HG02571 (cell line): ENCODE results near the gene ST7.

Experiments
- ATAC-seq: cut with Tn5 transposase; IDR thresholded peaks from one replicate; pipeline ENCODE4 v1.9.1; 2021; ENCODE audit warnings: mild to moderate bottlenecking, moderate library complexity; ENCODE audit not compliant: unreplicated experiment

Gene ST7

DNA sequence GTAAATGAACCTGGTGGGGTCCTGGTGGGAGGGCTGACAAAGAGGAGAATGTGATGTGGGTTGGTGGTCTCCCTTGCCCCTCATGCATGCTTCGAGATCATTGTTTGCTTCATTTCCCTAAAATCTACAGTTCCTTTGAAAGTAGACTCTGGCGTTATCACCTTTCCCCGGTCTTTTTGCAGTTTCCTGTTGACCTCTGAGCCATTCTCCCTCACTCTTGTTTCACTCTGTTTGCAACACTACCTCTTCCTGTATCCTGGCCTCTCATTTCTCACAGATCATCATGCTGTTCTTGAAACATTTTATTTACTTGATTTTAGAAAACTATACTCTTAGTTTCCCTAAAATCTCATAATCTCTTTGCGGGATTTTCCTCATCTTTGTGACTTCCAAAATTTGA is 189.8 kb downstream of the ST7 start:
- ATAC-seq, result no peak

DNA sequence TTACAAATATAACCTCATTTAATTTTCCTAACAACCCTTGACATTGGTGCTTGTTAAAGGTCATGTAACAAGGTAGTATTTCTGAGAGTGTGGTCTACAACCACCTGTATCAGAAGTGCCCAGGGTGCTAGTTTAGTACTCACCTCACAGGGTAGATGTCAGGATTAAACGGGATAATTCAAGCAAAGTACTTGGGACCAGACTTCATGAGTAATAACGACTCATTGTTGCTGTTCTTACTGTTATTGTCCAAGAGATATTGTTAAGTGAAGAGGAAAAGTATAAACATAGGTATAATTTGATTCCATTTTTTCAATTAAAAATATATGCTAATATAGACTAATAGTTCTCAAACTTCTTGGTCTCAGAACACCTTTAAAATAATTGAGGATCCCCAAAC is 190.3 kb downstream of the ST7 start:
- no peak for ATAC-seq

DNA sequence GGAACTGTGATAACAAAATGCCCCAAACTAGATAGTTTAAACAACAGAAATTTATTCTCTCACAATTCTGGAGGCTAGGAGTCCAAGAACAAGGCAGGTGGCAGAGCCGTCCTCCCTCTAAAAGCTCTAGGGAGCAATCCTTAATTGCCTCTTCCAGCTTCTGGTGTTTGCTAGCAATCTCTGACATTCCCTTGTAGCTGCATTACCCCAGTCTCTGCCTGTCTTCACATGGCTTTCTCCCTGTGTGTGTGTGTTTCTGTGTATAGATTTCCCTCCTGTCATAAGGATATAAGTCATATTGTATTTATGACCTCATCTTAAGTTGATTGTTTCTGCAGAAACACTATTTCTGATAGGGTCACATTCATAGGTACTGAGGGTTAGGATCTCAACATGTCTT is 192.0 kb downstream of the ST7 start:
- no peak for ATAC-seq

DNA sequence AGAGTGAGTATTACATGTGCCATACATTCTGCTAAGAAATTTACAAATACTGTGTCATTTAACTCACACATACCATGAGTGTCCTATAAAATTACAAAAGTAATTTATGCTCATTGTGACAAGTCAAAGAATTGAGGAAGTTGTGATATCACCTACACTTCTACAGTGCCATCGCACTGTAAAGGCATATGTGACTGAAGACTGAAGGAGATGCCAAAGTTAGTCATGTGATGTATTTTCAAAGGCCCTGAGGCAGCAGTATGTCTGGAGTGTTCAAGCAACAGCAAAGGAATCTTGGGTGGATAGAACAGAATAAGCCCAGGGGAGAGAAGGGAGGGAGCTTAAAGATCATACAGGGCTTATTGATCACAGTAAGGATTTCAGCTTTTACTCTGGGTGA is 192.8 kb downstream of the ST7 start:
- no peak for ATAC-seq

DNA sequence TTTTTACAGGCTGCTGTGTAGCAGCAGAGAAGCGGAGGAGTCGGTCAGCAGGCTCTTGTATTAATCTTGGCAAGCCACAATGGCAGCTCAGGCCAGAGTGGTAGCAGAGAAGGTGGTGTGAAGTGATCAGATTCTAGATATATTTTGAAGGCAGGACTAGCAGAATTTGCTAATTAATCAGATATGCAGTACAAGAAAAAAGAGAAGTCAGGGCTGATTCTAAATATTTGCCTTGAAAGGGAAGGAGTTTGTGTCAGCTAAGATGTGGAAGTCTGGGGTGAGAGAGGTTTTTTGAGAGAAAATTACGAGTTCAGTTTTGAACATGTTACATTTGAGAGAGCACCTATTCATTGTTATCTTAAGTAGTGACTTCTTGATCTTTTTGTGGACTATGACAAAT is 193.2 kb downstream of the ST7 start:
- ATAC-seq, result no peak

DNA sequence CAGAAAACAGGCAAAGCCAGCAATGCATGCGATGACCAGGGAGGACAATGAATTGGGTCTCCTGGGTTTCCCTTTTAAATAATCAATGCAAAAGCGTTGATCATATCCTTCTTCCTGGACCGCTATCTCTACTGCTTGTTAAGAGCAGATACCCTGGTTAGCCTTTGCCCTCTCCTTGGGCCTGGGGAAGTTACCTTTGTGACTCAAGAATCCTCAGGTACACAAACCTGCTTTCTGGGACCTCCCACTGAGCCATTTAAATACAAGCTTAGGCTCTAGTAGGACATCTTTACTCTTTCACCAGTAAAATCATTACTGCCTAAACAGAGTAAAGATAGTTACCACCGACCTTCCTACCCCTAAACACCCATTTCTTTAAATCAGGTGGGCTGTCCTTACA is 195.7 kb downstream of the ST7 start:
- ATAC-seq, result no peak

DNA sequence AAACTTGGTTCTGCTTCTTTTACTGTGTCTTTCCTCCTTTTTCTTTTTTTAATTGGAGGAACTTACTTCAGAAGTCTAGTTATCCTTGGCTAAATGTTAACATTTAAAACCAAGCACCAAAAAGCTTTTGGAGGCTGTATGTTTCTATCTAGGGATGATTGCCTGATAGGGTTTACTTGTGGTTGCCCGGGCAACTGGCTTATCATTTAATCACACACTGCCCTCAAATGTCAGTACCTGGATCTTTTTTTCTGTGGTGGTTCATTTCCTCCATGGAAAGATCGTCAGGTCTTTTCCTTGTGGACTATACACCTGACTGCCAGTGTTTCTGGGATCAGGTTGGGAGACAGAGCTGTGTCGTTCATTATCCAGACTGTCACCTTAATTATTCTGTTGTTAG is 196.4 kb downstream of the ST7 start:
- ATAC-seq, result no peak

DNA sequence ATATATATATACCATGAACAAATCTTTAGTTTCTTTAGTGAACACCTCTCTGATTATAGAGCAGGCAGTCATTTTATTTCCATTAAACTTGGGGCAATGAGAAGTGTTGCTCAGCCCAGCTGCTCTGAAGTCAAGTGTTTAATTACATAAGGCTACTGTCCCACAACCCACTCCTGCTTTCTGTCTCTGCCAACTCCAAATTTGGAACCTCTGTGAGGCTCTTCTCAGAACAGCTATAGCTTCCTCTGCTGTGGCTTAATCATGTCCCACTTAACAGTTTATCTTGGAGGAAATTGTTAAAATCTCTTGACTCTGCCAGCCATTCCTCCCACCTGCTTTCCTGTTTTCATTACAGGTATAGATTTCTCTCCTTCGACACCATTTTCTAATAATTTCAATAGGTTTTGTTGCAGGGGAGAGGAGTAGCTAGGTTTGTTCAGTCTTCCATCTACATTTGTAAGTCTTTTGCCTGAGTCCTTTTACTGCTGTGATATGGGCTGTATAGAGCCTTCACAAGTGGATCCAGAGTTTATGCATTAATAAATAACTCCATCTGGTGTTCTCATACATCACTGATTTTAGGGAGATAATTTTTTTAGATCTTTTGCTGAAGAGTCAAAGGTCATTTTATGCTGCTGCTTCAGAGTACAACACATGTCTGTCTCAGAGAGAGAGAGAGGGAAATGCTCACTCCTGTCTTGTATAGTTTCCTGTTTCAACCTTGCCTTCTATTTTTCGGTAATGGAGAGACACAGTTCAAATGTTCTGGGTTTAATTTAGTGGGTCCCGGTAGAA is 199.1 kb downstream of the ST7 start:
- ATAC-seq, result no peak

DNA sequence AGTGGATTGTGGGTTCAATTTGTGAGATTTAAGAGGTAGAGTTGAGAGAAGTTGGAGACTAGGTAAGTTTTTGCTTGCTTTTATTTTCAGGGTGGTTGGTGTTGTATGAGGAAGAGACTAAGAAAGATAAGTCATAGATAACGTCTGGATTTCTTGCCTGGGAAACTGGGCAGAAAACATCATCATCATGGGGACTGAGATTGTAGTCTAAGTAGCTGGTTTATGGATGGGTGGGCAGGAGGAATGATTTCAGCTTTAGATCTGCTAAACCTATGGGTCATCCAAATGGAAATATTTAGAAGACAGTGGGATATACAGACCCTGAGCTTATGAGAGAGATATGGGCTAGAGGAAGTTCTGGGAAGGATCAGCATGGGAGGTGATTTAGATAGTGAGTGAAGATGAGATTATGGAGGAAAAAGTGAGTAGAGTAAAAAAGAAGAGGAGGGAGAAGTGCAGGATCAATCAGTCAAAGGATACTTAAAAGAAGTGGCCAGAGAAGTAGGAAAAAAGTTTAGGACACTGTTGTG is 199.8 kb downstream of the ST7 start:
- ATAC-seq, result no peak

DNA sequence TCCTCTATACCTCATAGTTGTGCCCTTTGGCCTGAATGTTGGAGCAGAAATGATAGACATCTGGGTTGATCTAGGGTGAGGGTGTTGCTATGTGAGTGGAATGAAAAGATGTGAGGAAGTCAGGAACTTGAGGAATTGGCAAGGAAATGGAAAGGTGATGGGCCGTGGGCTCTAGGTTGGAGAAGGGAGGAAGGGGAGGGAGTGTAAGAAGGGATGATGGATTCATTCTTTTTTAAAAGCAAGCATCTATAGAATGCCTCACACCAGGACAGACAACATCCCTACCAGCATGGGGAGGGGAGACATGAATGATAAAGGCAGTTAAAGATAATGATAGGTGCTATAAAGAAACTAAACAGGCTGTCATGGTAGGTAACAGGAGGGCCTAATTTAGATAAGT is 201.4 kb downstream of the ST7 start:
- no peak for ATAC-seq

DNA sequence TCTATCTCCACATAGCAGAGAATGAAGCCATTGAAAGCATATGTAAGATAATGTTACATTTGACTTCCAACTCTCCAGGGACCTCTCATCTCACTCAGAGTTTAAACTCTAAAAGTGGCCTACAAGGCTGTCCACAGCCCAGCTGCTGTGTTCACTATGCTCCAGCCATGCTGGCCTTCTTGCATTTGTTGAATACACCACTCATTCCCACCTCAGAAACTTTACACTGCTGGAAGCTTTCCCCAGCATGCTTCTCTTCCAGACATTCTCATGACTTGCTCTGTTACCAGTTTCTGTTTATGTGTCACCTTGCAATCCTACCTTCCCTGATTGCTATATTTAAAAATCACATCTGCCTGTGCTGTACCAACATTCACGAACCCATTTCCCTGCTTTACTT is 202.4 kb downstream of the ST7 start:
- no peak for ATAC-seq

DNA sequence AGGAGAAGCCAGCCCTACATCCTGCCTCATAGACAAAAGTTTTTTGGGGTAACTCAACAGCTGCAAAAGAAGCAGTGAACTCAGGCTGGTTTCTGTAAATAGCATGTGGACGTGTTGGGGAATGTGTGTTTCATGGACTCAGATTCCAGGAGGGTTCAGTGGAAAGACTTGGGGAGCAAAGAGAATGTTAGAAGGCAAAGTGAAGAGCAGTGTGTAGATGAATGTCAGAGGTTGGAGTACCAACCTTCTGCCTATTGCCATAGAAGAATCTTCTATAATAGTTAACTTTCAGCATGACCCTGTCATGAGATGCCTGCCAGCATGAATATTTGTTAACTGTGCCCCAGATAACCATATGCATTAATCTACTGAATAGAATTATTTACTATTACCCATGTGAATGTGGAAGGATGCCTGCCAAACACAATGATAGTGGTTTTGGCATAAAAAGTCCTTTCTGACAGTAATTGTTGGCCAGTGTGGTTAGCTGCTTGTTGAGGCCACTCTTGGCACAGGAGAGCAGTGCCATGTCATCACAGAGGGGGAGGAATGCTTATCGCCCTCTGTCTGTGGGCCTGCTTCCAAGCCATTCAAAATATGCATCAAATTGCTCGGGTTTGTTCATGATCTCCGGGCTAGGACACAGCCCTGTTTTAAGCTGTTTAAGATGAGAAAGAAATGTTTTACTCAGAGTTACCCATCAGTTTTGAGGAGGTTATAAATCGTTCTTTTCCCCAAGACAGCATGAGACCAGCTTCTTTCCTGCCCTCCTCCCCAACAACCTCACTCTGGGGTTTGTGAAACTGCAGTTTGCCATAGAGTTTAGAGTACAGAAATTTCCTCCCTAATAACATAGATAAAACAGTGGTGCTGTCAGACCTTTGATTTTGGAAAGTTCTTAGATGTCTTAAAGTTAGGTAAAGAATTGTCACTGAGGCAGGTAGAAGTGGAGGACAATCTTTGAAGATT is 204.2 kb downstream of the ST7 start:
- no peak for ATAC-seq

DNA sequence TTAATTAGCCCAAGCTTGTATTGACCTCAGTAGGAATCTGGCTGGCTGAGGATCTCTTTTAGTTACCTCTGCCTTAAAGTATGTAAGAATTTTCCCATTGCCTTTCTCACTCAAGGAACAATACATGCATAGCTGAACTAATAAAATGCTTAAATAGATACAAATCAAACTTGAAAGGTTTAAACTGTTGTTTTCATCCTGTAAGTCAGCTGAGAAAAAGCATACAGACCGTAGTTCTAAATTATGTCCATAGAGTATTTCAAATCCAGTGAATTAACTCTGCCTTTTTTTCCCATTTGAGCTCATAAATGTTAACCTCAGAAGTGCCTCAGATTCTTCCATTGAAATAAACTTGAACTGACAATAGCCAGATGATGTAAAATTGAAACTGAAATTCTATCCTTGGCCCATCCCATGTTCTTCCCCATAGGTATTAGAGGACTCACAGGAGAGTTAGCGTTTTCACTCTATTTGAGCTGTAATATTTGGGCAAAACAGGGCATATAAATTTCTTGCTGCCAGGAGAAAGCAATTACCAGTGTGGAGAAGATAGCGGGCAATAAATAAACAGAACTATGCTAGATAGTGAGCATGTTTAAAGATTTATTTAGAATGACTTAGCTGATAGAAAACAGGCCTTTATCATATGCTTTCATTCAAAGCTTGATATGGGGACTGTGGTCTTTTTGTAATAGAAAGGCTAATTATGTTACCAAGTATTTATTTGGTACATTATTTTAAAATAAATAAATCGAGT is 205.8 kb downstream of the ST7 start:
- no peak for ATAC-seq

DNA sequence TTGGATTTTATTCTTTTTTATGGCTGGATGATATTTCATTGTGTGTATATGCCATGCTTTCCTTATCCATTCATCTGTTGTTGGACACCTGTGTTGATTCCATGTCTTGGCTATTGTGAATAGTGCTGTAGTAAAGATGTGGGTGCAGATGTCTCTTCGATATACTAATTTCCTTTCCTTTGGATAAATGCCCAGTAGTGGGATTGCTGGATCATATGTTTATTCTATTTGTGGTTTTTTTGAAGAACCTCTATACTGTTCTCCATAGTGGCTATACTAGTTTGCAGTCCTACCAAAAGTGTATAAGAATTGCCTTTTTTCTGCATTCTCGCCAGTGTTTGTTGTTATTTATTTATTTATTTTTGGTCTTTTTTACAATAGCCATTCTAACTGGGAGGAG is 209.8 kb downstream of the ST7 start:
- no peak for ATAC-seq

DNA sequence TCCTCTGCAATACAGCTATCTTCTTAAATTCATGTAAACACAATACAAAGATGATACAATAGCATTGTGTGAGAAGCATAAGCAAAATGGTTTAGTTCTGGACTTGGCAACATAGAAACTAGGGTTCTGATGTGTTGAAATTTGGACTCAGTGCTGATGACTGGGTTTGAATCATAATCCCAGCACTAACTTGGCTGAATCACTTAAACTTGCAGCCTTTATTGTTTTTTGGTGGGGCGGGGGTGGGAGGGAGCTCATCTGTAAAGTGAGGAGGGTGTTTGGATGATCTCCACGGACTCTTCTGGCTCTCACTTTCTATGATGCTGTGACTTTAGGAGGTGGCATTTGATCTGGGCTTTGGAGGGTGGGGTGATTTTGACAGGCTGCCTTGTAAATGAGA is 211.3 kb downstream of the ST7 start:
- ATAC-seq, result no peak

DNA sequence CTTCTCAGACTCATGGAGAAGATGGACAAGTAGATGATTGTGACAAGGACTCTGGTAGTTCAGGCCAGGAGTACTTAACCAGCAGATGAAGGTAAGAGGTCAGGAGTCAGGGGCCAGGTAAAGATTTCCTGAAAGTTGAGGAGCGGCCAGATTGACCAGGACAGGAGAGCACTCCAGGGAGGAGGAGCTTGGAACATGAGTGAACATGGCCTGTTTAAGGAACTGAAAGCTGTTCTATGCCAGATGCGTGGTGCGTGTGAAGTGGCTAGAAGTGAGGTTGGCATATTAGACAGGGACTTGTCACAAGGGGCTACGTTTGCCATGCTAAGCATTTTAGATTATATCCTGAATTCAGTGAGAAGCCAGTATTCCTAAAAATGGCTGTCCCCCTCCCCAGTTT is 212.4 kb downstream of the ST7 start:
- ATAC-seq, result no peak

DNA sequence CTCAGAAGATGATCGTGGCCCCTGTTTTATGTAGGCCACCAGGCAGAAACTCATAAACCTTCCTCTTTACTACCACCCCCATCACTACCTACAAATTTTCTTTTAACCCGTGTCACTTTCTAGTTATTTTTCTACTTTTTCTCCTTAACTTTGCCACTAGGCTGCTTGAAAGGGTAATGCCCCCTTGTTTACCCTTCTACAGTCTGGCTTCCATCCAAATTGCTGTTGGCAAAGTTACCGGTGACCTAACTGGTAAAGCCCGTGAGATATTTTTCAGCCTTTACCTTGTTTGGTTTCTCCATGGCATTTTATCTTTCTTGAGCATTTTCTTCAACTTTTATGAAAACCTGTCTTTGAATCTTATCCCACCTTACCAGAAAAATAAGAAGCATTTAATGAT is 216.6 kb downstream of the ST7 start:
- ATAC-seq, result no peak

DNA sequence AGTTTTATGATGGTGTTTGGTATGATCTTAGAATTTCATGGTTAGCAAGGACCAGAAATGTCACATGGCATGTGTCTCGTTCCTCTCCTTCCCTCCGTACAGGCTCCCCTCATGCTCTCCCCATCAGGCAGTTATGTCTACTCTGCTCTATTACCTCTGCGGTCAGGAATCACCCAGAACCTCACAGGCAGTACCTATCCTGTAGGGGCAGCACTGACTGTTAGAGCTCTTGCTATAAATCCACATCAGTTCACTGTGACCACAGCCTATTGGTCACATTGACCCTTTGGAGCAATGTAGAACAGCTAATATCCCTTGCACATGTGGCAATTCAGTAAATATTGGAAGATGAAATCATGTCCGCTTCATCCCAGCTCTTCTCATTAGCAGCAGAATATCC is 217.8 kb downstream of the ST7 start:
- ATAC-seq, result no peak

DNA sequence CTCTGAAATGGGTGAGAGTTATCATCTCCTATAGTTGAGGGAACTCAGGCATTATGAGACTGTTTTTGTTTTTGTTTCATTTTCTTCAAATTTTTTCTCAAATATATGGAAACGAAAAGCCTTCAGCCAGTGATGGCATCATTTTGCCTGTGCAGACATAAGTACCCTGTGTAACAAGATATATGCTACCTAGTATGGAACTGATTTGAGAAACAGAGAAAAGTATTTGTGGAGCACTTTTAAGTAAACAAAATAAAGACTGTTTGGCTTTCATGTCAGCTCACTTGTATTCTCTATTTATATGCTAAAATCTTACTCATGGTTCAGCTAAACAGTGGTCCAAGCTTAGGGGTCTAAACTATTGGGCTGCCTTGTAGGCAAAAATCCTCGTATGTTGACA is 219.0 kb downstream of the ST7 start:
- ATAC-seq, result no peak

DNA sequence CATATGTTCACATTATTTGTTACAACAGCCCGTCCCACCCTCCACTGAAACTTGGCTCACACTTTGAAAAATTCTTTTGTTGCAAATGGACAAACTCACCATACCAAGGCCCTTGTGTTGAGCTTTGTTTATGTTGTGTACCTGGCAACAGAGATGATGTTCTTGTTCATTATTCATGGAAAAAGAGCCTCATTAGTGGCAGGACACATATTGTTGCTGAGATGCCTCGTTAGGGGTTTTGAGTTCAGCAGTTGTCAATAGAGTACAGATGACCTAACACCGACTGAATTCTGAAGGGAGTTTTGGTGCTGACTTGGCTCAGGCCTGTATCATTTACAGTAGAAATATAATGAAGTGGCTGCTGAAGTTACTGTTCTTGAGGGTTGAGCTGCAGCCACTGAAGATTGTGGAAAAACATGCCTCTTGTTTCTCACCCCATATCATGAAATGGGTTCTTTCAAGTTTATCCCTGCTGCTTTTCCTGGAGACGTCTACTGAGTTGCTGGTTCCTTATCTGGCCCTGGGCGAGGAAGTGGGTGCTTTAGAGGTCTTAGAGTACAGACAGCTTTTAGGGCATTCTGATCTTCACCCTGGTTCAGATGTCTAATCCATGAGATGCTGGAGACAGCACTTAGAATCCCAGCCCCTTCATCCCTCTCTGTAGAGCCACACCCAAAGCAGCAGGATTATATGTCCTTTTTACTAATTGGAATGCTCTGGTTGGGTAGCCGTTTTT is 219.9 kb downstream of the ST7 start:
- ATAC-seq, result no peak

DNA sequence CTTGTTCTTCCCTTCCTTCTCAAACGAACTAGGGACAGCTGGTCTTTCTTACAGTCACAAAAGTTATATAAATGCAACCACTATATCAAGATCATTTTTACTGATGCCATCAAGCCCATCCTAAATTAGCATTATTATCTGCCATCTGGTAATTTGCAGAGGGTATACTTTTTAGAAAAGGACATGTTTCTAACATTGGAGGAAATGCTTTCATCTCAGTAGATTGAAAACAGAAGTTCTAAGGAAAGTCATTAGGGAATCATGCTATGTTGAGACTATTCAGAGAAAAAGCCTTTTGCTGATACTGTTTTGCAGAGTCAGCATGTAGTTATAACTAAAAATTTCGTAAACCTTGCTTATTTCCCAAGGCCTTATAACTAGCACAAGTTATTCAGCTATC is 222.9 kb downstream of the ST7 start:
- ATAC-seq, result no peak
